SK-N-SH treated with all-trans-retinoic acid at 6 μM for 48 hours (cell line): Measurements from ENCODE around the gene OLA1.

Experiments used
- ATAC-seq: fragments of 200-7000 bp; cut with Tn5 transposase; 3 replicates; pipeline ENCODE4 v1.9.1; 2020; ENCODE audit warnings: mild to moderate bottlenecking, moderate library complexity
- ARNTL ChIP-seq: fragments of 450-650 bp; formaldehyde crosslinking; IDR thresholded peaks from 2 replicates; pipeline ENCODE4 v1.5.0; 2020; ENCODE audit warnings: low read depth, mild to moderate bottlenecking, moderate library complexity, borderline replicate concordance
- CREB5 ChIP-seq: fragments of 250-450 bp; sonication (Bioruptor Pico); IDR thresholded peaks from 2 replicates; pipeline ENCODE4 v1.5.1; 2020; ENCODE audit warnings: low read depth, mild to moderate bottlenecking, moderate library complexity
- CSDC2 ChIP-seq: fragments of 250-450 bp; sonication (Bioruptor Pico); IDR thresholded peaks from 2 replicates; pipeline ENCODE4 v1.5.0; 2020; ENCODE audit warnings: mild to moderate bottlenecking, moderate library complexity
- CSRNP3 ChIP-seq: fragments of 250-450 bp; sonication (Bioruptor Pico); IDR thresholded peaks from 2 replicates; pipeline ENCODE4 v1.5.1; 2021; ENCODE audit warnings: mild to moderate bottlenecking, moderate library complexity
- GLIS3 ChIP-seq: fragments of 250-450 bp; sonication (Bioruptor Pico); IDR thresholded peaks from 2 replicates; pipeline ENCODE4 v1.5.0; 2020; ENCODE audit warnings: mild to moderate bottlenecking, moderate library complexity
- OSR1 ChIP-seq: fragments of 250-450 bp; sonication (Bioruptor Pico); IDR thresholded peaks from 2 replicates; pipeline ENCODE4 v1.8.0; 2022; ENCODE audit warnings: moderate library complexity, mild to moderate bottlenecking, inconsistent platforms
- PATZ1 ChIP-seq: fragments of 250-450 bp; sonication (Bioruptor Pico); IDR thresholded peaks from 2 replicates; pipeline ENCODE4 v1.8.0; 2020; ENCODE audit warnings: mild to moderate bottlenecking, moderate library complexity, borderline replicate concordance
- POU6F1 ChIP-seq: fragments of 250-450 bp; sonication (Bioruptor Pico); IDR thresholded peaks from 2 replicates; pipeline ENCODE4 v1.8.0; 2021; ENCODE audit warnings: low read depth, mild to moderate bottlenecking, moderate library complexity, borderline replicate concordance
- PPARA ChIP-seq: fragments of 250-450 bp; sonication (Bioruptor Pico); IDR thresholded peaks from 2 replicates; pipeline ENCODE4 v1.5.0; 2020; ENCODE audit warnings: mild to moderate bottlenecking, borderline replicate concordance
- RARB ChIP-seq: fragments of 250-450 bp; sonication (Bioruptor Pico); IDR thresholded peaks from 2 replicates; pipeline ENCODE4 v1.8.0; 2021; ENCODE audit warnings: mild to moderate bottlenecking, moderate library complexity
- SNAI2 ChIP-seq: fragments of 250-450 bp; sonication (Bioruptor Pico); IDR thresholded peaks from 2 replicates; pipeline ENCODE4 v1.5.0; 2020; ENCODE audit warnings: mild to moderate bottlenecking, moderate library complexity
- TCF4 ChIP-seq: fragments of 250-450 bp; sonication (Bioruptor Pico); IDR thresholded peaks from 2 replicates; pipeline ENCODE4 v1.8.0; 2021; ENCODE audit warnings: mild to moderate bottlenecking, moderate library complexity, borderline replicate concordance
- TOX ChIP-seq: fragments of 250-450 bp; sonication (Bioruptor Pico); IDR thresholded peaks from 2 replicates; pipeline ENCODE4 v1.8.0; 2021; ENCODE audit warnings: mild to moderate bottlenecking, moderate library complexity, borderline replicate concordance
- TSHZ2 ChIP-seq: fragments of 250-450 bp; sonication (Bioruptor Pico); IDR thresholded peaks from 2 replicates; pipeline ENCODE4 v1.5.0; 2020; ENCODE audit warnings: mild to moderate bottlenecking, moderate library complexity
- ZC3H10 ChIP-seq: fragments of 250-450 bp; sonication (Bioruptor Pico); IDR thresholded peaks from 2 replicates; pipeline ENCODE4 v1.5.1; 2021; ENCODE audit warnings: mild to moderate bottlenecking, moderate library complexity
- ZFP30 ChIP-seq: fragments of 450-650 bp; formaldehyde crosslinking; IDR thresholded peaks from 2 replicates; pipeline ENCODE4 v1.5.0; 2022; ENCODE audit warnings: mild to moderate bottlenecking, moderate library complexity
- ZNF565 ChIP-seq: fragments of 450-650 bp; formaldehyde crosslinking; conservative IDR thresholded peaks from 2 replicates; pipeline ENCODE4 v1.5.0; 2020; ENCODE audit warnings: low read depth, mild to moderate bottlenecking, moderate library complexity
- ZNF70 ChIP-seq: fragments of 450-650 bp; formaldehyde crosslinking; IDR thresholded peaks from 2 replicates; pipeline ENCODE4 v1.5.0; 2020; ENCODE audit warnings: mild to moderate bottlenecking, moderate library complexity
- ZNF8 ChIP-seq: fragments of 450-650 bp; formaldehyde crosslinking; IDR thresholded peaks from 2 replicates; pipeline ENCODE4 v1.5.0; 2020; ENCODE audit warnings: mild to moderate bottlenecking, moderate library complexity

OLA1 gene

GRCh38 chr2:174266288-174266687 is 18.0 kb upstream of the OLA1 start (continued):
- TF ChIP-seq CSRNP3 (CRISPR knock-in tag): no peak
- TF ChIP-seq RARB (CRISPR knock-in tag): no peak
- TF ChIP-seq CSDC2 (CRISPR knock-in tag): no peak
- no peak for TF ChIP-seq SNAI2 (CRISPR knock-in tag)
- TF ChIP-seq TOX (CRISPR knock-in tag): no peak
- no peak for TF ChIP-seq TSHZ2 (CRISPR knock-in tag)
- TF ChIP-seq, all 23 proteins: peak for 0

- ATAC-seq: peak; percentile 92
- TF ChIP-seq CSDC2 (CRISPR knock-in tag): no peak
- TF ChIP-seq OSR1: no peak
- no peak for TF ChIP-seq TOX (CRISPR knock-in tag)
- no peak for TF ChIP-seq ZNF8 (CRISPR knock-in tag)
- TF ChIP-seq ZFP30 (CRISPR knock-in tag): no peak
- no peak for TF ChIP-seq RARB (CRISPR knock-in tag)
- no peak for TF ChIP-seq TCF4 (CRISPR knock-in tag)
- TF ChIP-seq ZC3H10 (CRISPR knock-in tag): no peak
- TF ChIP-seq ZNF70 (CRISPR knock-in tag): no peak
- no peak for TF ChIP-seq PATZ1 (CRISPR knock-in tag)
- no peak for TF ChIP-seq GLIS3 (CRISPR knock-in tag)
- TF ChIP-seq CREB5 (CRISPR knock-in tag): no peak
- no peak for TF ChIP-seq POU6F1
These were observed 15.7 kb upstream of the OLA1 start for GRCh38 chr2:174263997-174264396.

GRCh38 chr2:174259981-174260380 is 11.6 kb upstream of the OLA1 start:
- ATAC-seq: no peak

More at GRCh38 chr2:174259981-174260380, 11.6 kb upstream of the OLA1 start:
- TF ChIP-seq SNAI2 (CRISPR knock-in tag) (no peak), GLIS3 (CRISPR knock-in tag) (no peak), POU6F1 (no peak), TOX (CRISPR knock-in tag) (no peak), ARNTL (no peak), ZNF8 (CRISPR knock-in tag) (no peak), TSHZ2 (CRISPR knock-in tag) (no peak), RARB (CRISPR knock-in tag) (no peak), ZC3H10 (CRISPR knock-in tag) (no peak), PPARA (no peak), ZNF565 (no peak)
